HG02642 (cell line): ENCODE measurements around the gene ATP2B2.

ENCODE experiments used
- ATAC-seq: cut with Tn5 transposase; IDR thresholded peaks from one replicate; pipeline ENCODE4 v1.9.1; 2021; ENCODE audit warnings: mild to moderate bottlenecking; ENCODE audit not compliant: unreplicated experiment, poor library complexity

The ATP2B2 gene

DNA sequence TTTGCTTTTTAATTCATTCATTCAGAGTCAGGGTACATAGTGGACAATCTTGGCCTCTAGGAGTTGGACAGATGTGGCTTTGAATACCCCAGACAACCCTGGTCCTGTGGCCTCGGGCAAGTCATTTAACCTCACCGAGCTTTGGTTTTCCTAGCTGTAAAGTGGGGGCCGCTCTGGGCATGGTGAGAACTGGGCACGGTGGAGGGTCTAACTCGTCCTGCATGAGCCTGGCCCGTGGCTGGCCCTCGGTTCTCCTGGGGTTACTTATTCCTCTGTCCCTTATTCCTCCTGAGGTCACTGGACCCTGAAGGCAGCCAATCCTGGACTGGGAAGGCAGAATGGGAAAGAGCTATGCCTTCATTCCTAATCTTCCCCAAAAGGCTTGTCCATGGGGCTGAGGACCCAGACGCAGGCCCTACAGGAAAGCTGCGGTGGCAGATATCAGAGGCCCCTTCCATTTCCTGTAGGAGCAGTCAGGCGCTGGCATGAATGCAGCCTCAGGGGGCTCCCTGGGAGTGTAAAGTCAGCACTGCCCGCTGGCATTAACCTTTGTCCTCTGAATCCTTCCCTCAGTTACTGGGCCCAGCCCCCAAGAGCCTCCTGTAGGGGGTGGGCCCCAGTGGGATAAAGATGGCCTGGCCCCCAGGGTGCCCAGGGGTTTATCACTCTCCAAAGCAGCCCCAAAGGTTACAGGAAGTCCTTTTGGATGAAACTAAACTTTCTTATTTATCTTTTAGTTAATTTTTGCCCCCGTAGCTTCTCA lies 166.6 kb downstream of the ATP2B2 start:
- no peak for ATAC-seq

DNA sequence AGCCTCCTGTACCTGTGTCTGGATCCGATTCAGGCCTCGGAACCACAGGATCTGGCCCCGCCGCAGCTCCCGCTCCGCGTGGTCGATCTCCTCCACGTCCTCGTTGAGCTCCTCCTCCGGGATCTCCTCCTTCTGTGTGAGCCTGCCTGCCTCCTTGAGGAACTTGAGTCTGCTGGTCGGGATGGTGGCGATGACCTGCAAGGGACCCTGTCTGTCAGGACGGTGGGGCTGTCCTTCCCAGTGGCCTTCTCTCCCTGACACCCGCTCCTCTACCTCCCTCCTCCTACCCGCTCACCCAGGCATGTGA lies 167.3 kb downstream of the ATP2B2 start:
- ATAC-seq: no peak

DNA sequence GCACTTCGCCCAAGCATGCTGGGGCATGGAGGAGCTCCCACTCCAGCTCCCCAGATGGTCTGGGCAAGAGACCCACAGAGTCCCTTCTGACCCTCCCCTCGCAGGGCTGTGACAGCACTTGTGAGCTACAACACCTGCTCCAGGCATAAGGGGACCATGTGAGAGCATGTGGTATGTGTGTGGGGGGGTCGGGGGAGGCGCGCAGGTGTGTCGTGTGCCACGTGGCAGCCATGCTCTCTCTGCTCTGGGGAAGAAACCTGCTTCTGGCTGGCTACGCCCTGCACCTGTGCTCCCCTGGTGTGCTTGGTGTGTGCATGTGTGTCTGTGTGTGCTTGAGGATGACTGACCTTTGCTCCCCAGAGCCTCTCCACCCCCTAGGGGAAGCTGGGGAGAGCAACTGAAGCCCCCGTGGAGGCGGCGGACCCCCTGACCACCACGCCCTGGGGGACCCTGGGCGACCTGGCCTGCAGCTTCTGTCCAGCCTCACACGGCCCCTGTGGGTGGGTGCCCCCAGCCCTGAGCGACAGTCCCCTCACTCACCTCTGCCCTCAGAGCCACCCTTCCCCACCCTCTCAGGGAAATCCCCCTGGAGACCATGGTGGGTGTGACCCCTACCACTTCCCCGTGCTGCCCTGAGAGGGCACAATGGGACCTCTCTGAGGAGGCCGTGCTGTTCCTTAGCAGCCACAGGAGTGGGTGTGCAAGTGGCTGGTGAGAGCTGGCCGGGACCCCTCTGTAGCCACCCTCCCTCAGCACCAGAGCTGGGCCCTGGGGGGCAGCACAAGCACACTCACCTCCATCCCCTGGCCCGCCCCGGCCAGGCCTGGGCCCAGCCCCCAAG lies 167.8 kb downstream of the ATP2B2 start:
- ATAC-seq: no peak

DNA sequence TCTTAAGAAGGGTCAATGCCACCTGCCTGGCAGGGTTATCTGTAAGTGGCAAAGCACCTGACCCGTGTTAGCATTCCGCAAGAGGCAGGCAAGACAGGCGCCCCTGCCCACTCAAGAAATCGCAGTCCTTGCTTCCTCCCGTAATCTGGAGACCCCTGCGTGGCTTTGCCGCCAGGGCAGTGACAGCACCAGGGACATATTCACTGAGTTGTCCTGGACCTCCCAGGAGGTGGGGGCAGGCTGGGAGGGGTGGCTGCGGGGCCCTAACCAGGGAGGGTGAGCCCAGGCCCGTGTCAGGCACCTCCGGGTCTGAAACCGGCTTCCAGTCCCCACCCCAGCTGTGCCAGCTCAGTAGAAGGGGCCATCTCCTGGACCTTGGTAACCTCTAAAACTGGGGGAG lies 168.6 kb downstream of the ATP2B2 start:
- ATAC-seq: no peak

DNA sequence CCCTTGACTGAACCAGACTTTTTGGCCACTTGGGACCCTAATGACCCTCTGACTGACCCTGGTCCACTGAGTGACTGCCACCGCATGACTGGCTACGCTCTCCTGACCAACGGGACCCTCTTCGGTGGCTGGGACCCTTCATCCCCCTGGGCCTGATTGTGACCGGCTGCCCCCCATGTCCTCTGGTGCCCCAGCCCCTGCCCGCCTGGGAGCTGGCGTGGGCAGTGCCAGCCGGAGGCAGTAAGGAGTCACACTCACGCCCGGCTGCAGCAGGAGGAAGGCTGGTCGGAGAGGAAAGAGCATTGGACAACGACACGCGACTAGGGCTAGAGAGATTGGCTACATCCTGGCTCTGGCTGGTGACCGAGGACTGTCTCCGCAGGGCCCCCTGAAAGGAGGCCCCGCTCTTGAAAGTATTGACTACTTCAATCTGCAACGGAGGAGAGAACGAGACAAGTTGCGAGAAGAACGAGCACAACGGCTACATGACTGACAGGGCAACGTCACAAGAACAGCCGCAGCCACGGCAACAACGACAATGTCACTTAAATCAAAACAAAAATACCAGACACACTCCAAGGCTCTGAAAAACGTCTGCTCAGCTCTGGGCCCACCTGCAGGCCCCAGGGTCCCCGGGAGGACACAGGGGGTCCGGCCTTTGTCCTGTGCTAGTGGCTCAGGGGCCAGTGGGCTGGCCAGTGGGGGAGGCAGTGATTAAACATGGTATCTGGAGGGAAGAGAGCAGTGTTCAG lies 169.3 kb downstream of the ATP2B2 start:
- ATAC-seq: no peak

DNA sequence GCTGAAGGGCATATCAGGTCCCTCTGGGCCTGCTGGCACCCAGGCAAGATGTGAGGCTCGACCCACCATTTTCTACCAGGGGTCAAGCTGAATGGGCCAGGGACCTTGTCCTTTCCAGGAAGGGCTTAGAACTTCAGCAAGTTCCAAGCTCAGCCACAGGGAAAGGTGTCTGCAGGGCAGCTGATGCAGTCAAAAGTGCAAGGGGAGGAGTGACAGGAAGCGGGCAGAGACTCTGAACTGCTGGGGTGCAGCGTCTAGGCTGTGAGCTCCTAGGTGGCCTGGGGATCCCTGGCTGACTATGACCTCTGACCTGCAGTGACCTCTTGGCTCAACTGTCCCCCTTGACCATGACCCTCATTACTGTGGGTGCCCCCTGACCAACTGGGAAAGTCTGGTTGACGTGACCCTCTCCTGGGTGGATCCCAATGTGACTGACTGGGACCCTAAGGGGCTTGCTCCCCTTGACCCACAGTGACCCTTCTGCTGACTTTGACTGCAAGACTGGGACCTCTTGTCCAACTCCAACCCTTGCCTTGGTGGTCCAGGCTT lies 170.1 kb downstream of the ATP2B2 start:
- ATAC-seq: no peak

DNA sequence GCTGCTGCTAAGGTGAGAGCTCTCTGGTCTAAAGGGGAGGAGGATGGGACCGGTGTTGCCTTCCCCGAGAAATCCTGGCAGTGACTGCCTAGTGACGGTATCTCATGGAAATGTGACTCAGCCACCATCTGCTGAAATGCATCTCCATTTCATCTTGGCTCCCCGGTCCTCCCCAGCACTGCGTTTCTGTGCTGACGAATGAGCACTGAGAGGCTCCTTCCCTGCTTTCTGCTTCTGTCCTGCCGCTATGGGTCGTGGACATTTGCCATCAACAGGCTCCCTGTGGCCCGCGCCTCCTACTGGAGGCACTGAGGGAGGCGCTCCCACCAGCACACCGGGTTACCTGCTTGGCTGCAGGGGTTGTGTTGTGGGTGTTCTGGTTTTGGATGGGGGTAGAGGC lies 170.9 kb downstream of the ATP2B2 start:
- ATAC-seq: no peak

DNA sequence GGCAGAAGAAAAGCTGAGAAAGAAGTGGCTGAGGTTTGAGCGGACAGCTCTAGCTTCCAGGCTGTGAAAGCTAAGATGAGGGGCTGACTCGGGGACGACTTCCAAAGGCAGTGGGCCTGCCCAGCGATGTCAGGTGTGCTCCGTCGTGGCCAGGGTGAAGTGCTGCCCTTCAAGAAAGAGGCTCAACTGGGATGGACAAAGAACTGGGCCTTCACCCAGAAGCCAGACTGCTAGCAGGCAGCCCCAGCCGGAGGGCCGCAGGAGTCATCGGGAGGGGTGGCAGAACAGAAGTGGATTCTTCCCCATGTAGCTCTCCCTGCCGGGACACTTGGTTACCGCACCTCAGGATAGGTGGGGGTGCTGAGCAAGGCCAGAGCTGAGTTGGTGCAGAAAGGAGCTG lies 171.3 kb downstream of the ATP2B2 start:
- no peak for ATAC-seq

DNA sequence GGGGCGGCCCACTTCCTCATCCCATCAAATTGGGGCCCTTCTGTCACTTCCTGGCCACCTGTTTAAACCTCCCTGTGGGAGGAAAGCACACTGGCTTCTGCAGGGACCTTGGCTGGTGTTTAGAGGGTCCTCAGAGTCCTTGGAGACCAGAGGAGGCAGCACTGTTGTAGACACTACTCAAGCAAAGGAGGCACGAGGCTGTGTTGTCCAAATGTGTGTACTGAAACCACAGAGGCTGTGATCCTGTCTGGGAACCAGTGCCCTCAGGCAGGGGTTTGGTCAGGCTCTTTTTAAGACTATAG lies 172.1 kb downstream of the ATP2B2 start:
- no peak for ATAC-seq

DNA sequence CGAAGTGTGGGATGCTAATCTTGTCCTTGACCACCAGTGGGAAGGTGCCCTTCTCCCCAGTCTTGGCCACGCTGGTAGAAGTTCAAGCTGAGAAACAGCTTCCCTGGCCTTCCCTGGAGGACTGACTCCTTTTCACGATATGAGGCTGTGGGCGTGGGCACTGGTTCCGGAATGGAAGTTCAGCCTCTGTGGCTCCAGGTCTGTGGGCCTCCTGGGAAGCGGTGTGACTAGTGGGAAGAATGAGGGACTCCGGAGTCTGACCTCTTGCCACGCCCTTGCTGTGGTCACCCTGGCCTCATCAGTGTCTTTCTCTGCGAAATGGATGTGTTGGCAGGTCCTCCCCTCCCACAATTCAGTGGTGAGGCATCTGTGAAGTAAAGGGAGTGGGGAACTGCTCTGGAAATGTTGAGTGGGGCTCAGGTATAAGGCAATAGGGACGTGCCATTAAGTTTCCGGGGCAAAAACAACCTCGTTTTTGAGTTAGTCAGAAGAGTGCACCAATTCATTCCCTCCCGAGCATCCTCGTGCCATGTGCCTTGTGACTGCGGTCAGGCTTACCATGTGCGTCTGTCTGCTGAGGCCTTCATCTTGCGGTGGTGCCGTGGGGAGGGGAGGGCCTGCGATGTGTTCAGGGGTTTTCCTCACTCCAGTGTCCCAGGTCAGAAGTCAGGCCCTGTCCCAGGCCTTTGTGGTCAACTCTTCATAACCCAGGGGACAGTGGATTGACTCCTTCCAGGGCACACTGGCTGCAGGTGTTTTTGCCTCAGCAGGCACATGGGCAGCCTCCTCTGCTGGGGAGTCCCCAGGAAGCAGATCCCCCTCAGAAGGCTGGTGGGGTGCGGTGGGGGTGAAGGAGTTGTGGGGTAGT lies 172.7 kb downstream of the ATP2B2 start:
- ATAC-seq: no peak

DNA sequence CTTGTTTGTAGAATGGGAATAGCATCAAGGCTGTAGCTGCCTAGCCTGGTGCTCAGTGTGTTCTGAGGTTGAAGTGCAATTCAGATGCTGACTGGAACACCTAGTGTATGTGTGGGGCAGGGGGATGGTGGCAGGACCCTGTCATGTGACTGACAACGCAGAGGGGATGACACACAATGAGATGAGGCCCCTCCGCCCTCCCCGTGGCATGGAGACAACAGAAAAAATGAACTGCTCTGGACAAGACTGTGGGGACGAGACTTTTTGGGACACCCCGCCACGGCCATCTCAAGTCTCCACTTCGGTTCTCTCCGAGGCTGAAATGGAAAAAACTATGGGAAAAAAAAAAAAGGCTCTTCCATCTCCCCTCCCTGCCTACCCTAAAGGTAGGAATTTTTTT lies 174.1 kb downstream of the ATP2B2 start:
- ATAC-seq: no peak

DNA sequence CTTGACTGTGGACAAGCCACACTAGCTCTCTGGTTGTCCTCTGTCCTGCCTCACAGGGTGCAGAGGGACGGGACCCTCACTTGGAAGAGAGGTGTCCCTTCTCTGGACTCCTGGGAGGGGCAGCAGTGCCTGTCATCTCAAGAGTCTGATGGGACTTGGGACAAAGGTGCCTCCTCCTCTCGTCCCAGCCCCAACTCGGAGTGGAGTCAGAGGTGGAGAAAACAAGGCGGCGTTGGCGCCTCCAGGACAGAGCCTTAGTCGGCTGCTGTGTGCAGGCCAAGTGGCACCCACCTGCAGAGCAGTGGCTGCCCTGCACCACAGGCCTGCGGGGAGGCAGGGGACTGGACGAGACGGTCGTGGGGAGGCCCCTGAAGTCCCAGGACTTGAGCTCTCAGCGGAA lies 175.1 kb downstream of the ATP2B2 start:
- ATAC-seq: no peak

DNA sequence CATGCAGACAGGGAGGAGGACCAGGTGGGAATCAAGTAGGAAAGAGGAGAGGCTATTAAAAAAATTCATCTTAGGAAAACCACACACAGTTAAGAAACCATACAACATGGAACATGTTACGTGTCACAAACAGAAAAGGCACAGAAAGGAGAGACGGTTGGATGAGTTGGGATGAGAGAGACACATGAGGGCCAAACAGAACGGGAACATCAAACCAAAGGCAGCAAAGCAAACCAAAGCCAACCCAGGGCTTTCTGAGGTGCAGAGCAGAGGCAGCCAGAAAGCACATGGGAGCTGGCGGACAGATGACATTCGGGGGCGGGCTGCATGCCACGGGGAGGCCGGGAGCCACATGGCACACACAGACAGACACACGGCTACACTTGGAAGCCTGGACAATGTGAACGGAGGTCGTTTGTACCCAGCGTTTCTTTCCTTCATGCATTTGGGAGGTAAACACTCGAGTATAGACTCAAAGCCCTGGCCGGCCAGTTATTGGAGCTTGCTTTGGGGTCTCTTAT lies 175.8 kb downstream of the ATP2B2 start:
- ATAC-seq: no peak

DNA sequence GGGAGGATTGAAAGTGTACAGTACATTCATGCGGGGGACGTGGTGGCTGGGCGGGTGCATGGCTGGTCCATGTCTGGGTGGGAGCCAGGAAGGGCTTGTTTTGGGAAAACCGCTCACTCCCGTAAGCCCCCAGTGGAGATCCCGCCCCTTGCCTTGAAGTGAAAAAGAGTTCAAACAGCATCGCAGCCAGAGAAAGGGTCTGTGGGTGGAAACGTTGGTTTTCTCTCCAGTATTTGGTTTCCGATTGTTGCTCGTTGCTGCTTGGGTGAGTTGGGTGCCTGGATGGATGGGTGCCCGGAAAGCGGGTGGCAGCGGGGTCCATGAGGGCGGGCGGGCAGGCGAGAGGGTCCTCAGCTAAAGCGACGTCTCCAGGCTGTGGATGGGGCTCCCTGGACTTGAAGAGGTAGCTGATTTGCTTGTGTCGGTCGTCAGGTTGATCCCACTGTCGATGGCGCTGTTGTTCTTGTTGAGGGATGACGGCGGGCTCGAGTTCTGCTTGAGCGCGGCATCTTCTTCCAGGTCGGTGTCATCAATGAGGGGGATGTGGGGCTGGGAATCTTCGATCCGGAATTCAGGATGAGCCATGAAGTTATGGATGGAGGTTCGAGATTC lies 176.8 kb downstream of the ATP2B2 start:
- ATAC-seq: no peak

DNA sequence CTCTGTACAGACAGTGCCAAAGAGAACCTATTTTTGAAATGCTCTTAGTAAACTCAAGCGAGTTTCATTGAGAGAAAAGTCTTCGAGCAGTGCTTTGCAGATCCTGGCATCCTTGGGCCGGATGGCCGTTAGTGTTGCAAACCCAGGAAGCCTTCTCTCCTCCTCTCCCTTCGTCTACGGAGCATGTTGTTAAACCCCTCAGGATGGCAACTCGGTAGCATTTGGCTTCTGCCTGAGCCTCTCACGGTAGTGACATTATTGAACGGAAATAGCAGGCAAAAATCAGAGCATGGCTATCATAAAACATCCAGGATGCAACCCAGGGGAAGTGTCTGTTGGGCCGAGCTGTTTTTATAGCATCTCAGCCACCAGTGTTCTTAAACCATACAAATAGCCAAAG lies 177.8 kb downstream of the ATP2B2 start:
- no peak for ATAC-seq

DNA sequence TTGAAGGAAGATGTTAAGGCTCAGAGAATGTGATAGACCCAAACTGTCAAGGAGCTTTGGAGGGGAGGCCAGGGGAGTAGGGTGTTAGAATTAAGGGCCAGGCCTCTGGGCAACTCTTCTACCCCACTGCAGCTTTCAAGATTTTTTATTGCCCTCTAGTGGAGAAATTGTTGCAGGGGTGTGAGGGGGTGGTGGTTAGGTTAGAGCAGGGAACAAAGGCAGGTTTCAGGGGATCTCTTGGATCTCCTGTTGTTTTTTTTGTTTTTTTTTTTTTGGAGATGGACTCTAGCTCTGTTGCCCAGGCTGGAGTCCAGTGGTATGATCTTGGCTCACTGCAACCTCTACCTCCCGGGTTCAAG lies 183.1 kb downstream of the ATP2B2 start:
- no peak for ATAC-seq

DNA sequence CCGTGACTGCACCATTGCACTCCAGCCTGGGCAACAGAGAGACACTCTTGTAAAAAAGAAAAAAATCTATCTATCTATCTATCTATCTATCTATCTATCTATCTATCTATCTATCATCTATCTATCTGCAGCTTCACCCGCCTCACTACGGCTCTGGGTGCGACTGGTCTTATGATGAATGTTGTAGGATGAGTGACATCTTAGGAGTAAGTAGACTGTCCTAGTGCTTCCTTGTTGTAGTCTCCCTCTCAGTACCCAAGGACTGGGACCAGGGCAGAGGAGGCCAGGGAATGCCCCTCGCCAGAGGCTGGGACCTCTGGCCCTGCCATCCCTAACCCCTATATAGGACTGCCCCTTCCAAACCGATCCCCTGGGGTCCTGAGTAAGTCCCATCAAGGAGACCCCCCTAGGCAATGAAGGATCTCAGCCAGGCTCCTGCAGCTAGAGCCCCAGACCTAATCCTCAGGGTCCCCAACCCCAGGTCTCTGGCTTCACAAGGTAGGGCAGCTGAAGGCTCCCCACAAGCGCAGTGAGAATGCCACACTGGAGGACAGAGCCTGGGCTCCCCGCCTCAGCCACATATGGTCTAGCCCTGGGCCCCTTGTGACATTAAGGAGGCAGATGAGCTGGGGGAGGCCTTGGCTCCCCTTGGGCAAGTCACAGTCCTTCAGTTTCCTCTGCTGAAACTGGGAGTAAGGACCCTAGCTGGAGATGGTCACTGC lies 183.6 kb downstream of the ATP2B2 start:
- no peak for ATAC-seq

DNA sequence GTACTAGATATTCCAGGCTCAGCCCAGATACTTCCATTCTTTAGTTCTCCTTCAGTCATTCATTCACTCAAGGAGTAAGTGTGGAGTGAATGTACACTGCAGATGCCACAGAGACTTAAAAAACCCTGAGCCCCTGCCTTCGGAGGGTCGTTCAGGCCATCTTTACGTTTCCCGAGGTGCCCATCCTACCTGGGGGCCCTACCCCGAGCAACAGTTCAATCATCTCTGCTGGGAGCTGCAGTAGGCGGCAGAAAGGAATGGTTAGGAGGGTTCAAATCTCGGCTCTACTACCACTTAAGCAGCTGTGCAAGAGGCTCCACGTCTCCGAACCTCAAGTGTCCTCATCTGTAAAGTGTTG lies 185.1 kb downstream of the ATP2B2 start:
- ATAC-seq: no peak

DNA sequence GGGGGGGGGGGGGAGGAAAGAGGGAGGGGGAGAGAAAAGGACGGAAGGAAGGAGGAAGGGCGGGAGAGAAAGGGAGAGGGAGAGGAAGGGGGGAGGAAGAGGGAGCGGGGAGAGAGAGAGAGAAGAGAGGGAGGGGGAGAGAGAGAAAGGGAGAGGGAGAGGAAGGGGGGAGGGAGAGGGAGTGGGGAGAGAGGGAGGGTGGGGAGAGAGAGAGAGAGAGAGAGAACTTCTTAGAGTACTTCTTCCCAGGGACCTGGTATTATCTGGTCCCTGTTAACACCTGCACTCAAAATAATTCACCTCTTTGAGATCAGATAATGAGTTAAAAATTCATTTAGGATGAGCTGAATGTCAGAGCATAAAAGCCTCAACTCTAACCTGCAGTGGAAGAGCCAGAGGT lies 185.6 kb downstream of the ATP2B2 start:
- ATAC-seq: no peak
